Liver (tissue), 9 donors: ENCODE data around the gene STOX1. TPM values are rescaled to one million over a fixed set of nuclear protein-coding genes. Genes with fewer than 3 reads are reported as not detected.
"Not testable (repeated sequence)": the region's sequence is repeated elsewhere in the genome, so short reads cannot be mapped to it uniquely, and the experiment has no call there.

Source experiments
- DNase-seq: peaks from one replicate; pipeline ENCODE4 v3.0.0-alpha.2; 2017; ENCODE audit warnings: low spot score
- H3K27ac ChIP-seq, 2 donors: one replicate each; pipeline ENCODE4 v1.7.0; 2013; ENCODE audit warnings: inconsistent platforms in 2 of 2, low read length in 2 of 2, control low read depth in 1 of 2, low read depth in 1 of 2, mild to moderate bottlenecking in 1 of 2
- H3K27me3 ChIP-seq, 4 donors: one replicate each; pipeline versions ENCODE4 v1.6.1 to v1.7.0; 2013; ENCODE audit warnings: low read length in 3 of 4, inconsistent platforms in 1 of 4, mild to moderate bottlenecking in 1 of 4, moderate library complexity in 1 of 4; ENCODE audit not compliant: control insufficient read depth in 4 of 4, insufficient read depth in 4 of 4
- H3K36me3 ChIP-seq, 4 donors: one replicate each; pipeline versions ENCODE4 v1.6.1 to v1.7.0; 2013; ENCODE audit warnings: low read length in 3 of 4, mild to moderate bottlenecking in 3 of 4, low read depth in 1 of 4, moderate library complexity in 1 of 4; ENCODE audit not compliant: control insufficient read depth in 4 of 4, insufficient read depth in 3 of 4
- H3K4me1 ChIP-seq, 4 donors: one replicate each; pipeline versions ENCODE4 v1.6.1 to v1.7.0; 2013; ENCODE audit warnings: low read length in 3 of 4, mild to moderate bottlenecking in 3 of 4, moderate library complexity in 1 of 4; ENCODE audit not compliant: control insufficient read depth in 4 of 4, insufficient read depth in 4 of 4
- H3K4me3 ChIP-seq, 3 donors: one replicate each; pipeline versions ENCODE4 v1.6.1 to v1.7.0; 2013; ENCODE audit warnings: low read length in 3 of 3, control low read depth in 1 of 3, low read depth in 1 of 3, mild to moderate bottlenecking in 1 of 3
- H3K9ac ChIP-seq, 2 donors: one replicate each; pipeline ENCODE4 v1.7.0; 2013; ENCODE audit warnings: low read length in 2 of 2, mild to moderate bottlenecking in 2 of 2, moderate library complexity in 2 of 2, control low read depth in 1 of 2, low read depth in 1 of 2
- H3K9me3 ChIP-seq, 4 donors: one replicate each; pipeline versions ENCODE4 v1.6.1 to v1.7.0; 2013; ENCODE audit warnings: low read length in 3 of 4; ENCODE audit not compliant: control insufficient read depth in 4 of 4
- FOXA1 ChIP-seq: IDR thresholded peaks from 2 replicates; pipeline ENCODE4 v1.6.1; 2016; ENCODE audit warnings: antibody characterized with exemption
- FOXA2 ChIP-seq: IDR thresholded peaks from 2 replicates; pipeline ENCODE4 v1.6.1; 2016; ENCODE audit warnings: antibody characterized with exemption
- GABPA ChIP-seq, 2 donors: IDR thresholded peaks in 1 of 2; conservative IDR thresholded peaks in 1 of 2; 2 replicates each; pipeline ENCODE4 v1.6.1; 2016; ENCODE audit warnings: antibody characterized with exemption in 2 of 2, mild to moderate bottlenecking in 1 of 2, moderate library complexity in 1 of 2
- HNF4A ChIP-seq, 2 donors: conservative IDR thresholded peaks; 2 replicates each; pipeline ENCODE4 v1.6.1; 2016; ENCODE audit warnings: antibody characterized with exemption in 2 of 2, mild to moderate bottlenecking in 2 of 2
- HNF4G ChIP-seq: IDR thresholded peaks from 2 replicates; pipeline ENCODE4 v1.6.1; 2016; ENCODE audit warnings: antibody characterized with exemption
- JUND ChIP-seq, 2 donors: IDR thresholded peaks; 2 replicates each; pipeline ENCODE4 v1.6.1; 2016; ENCODE audit warnings: antibody characterized with exemption in 2 of 2
- NR2F2 ChIP-seq: IDR thresholded peaks from 2 replicates; pipeline ENCODE4 v1.6.1; 2016; ENCODE audit warnings: antibody characterized with exemption
- SP1 ChIP-seq: IDR thresholded peaks from 2 replicates; pipeline ENCODE4 v1.6.1; 2018; ENCODE audit warnings: antibody characterized with exemption, mild to moderate bottlenecking
- YY1 ChIP-seq: IDR thresholded peaks from 2 replicates; pipeline ENCODE4 v1.6.1; 2016; ENCODE audit warnings: antibody characterized with exemption, mild to moderate bottlenecking
- WGBS: extraction: QIAGEN DNeasy Blood & Tissue Kit; methylation state at CpG from one replicate; pipeline ENCODE4 v1.1.7; 2013; 5-methylcytosine and 5-hydroxymethylcytosine counted together
- polyA plus RNA-seq, 2 donors: library from polyadenylated mRNA; stranded (reverse) in 1 of 2; unstranded in 1 of 2; fragments of 200-250 nt in 1 of 2; fragments of >200 nt in 1 of 2; fragmentation: Nextera tagmentation in 1 of 2; extraction: Ambion mirVana in 1 of 2; gene quantifications; one replicate each; pipeline versions ENCODE4 v1.2.1 to v1.2.3, GENCODE V29; 2013 to 2015
- total RNA-seq, 2 donors: library from RNA; depleted of rRNA; stranded (reverse); fragments of >200 nt; gene quantifications; one replicate each; pipeline ENCODE4 v1.2.3, GENCODE V29; 2014
- TF ChIP-seq, protein P1 (sequence below): IDR thresholded peaks from 2 replicates; pipeline ENCODE4 v1.6.1; 2016; ENCODE audit warnings: antibody characterized with exemption, mild to moderate bottlenecking
- TF ChIP-seq, protein P2 (sequence below): IDR thresholded peaks from 2 replicates; pipeline ENCODE4 v1.6.1; 2016; ENCODE audit warnings: antibody characterized with exemption
- TF ChIP-seq, protein P3 (sequence below): IDR thresholded peaks from 2 replicates; pipeline ENCODE4 v1.6.1; 2016; ENCODE audit warnings: antibody characterized with exemption
- donor health status: healthy.
- donor health status: healthy.
- donor health status: healthy.
- donor health status: healthy.
- donor health status: healthy.

STOX1 gene
- total and polyA plus RNA-seq, 4 donors = 0.18 to 2.6 (median 0.33) TPM; not detected in 1

DNA sequence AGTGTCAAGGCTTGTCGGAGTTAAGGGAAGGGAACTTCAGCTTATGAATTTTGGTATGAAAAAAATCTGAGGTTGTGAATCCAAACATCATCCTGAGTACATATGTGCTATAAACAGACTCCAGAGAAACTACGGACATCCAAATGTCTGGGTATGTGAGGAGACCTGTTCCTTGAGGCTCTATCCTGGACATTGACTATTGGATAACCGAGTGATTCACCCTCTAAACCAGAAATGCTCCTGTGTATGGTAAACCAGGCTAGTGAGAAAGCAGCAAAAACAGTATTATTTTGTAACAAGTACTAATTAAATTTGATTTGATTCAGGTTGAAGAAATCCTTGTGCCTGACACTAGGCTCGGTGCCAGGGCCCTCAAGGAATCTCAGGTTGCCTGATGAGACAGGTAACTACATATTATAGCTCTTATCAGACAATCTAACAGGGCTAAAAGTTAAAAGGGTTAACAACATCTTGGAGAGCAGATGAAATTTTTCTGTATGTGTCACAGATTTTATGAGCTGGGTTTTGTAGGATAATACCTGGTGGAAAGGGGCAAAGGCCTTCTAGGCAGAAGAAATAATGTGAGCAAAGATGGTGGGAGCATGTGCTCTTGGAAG, 10.4 kb upstream of the STOX1 start:
- H3K9me3 ChIP-seq = no peaks in the 10 kb centered on the region
- H3K4me1 ChIP-seq = no peaks in the 10 kb centered on the region
- no peak for TF ChIP-seq NR2F2
- TF ChIP-seq SP1 = no peak
- TF ChIP-seq HNF4A (conservative IDR thresholded peaks at IDR 0.05) = no peak
- TF ChIP-seq, protein P1, sequence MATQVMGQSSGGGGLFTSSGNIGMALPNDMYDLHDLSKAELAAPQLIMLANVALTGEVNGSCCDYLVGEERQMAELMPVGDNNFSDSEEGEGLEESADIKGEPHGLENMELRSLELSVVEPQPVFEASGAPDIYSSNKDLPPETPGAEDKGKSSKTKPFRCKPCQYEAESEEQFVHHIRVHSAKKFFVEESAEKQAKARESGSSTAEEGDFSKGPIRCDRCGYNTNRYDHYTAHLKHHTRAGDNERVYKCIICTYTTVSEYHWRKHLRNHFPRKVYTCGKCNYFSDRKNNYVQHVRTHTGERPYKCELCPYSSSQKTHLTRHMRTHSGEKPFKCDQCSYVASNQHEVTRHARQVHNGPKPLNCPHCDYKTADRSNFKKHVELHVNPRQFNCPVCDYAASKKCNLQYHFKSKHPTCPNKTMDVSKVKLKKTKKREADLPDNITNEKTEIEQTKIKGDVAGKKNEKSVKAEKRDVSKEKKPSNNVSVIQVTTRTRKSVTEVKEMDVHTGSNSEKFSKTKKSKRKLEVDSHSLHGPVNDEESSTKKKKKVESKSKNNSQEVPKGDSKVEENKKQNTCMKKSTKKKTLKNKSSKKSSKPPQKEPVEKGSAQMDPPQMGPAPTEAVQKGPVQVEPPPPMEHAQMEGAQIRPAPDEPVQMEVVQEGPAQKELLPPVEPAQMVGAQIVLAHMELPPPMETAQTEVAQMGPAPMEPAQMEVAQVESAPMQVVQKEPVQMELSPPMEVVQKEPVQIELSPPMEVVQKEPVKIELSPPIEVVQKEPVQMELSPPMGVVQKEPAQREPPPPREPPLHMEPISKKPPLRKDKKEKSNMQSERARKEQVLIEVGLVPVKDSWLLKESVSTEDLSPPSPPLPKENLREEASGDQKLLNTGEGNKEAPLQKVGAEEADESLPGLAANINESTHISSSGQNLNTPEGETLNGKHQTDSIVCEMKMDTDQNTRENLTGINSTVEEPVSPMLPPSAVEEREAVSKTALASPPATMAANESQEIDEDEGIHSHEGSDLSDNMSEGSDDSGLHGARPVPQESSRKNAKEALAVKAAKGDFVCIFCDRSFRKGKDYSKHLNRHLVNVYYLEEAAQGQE = no peak
- TF ChIP-seq GABPA (IDR thresholded peaks at IDR 0.05 in 1 of 2, conservative IDR thresholded peaks at IDR 0.05 in 1 of 2) = no peak
- TF ChIP-seq, protein P2, sequence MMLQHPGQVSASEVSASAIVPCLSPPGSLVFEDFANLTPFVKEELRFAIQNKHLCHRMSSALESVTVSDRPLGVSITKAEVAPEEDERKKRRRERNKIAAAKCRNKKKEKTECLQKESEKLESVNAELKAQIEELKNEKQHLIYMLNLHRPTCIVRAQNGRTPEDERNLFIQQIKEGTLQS = no peak
- TF ChIP-seq FOXA2 = no peak
- TF ChIP-seq, protein P3, sequence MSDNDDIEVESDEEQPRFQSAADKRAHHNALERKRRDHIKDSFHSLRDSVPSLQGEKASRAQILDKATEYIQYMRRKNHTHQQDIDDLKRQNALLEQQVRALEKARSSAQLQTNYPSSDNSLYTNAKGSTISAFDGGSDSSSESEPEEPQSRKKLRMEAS = no peak
- no peak for TF ChIP-seq HNF4G
- no peak for TF ChIP-seq JUND (IDR thresholded peaks at IDR 0.05)
- no peak for TF ChIP-seq YY1
- TF ChIP-seq FOXA1 = no peak
- no peak for DNase-seq
- no peak overlapping the region for H3K9ac ChIP-seq
- H3K4me3 ChIP-seq = no peak overlapping the region
- H3K36me3 ChIP-seq = no peaks in the 10 kb centered on the region
- 82% methylated on average over 4 of the region's 4 CpGs for WGBS
- H3K27ac ChIP-seq = no peak overlapping the region
- H3K27me3 ChIP-seq = no peaks in the 10 kb centered on the region

DNA sequence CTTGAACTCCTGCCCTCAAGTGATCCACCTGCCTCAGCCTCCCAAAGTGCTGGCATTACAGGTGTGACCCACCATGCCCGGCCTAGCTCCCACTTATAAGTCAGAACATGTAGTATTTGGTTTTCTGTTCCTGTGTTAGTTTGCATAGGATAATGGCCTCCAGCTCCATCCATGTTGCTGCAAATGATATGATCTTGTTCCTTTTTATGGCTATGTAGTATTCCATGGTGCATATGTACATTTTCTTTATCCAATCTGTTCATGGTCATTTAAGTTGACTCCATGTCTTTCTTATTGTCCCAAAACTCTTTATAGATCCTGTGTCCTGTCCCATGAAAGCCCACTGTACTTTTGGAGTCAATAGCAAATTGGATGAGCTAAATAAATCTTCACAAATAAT, 7.0 kb upstream of the STOX1 start:
- WGBS = 95% methylated on average over 1 of the region's 1 CpG
- not testable (repeated sequence) for H3K36me3 ChIP-seq, H3K27ac ChIP-seq, DNase-seq, H3K27me3 ChIP-seq, H3K9me3 ChIP-seq, H3K4me3 ChIP-seq, H3K9ac ChIP-seq, H3K4me1 ChIP-seq

DNA sequence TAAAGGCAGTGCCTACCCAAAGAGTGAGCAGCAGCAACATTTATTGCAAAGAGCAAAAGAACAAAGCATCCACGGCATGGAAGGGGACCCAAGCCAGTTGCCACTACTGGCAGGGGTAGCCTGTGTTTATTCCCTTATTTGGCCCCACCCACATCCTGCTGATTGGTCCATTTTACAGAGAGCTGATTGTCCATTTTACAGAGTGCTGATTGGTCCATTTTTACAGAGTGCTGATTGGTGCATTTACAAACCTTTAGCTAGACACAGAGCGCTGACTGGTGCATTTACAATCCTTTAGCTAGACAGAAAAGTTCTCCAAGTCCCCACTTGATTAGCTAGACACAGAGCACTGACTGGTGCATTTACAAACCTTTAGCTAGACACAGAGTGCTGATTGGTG, 4.7 kb upstream of the STOX1 start:
- not testable (repeated sequence) for H3K4me3 ChIP-seq, H3K36me3 ChIP-seq, H3K9me3 ChIP-seq, H3K27ac ChIP-seq, H3K9ac ChIP-seq, H3K4me1 ChIP-seq, H3K27me3 ChIP-seq, DNase-seq
- 95% methylated on average over 2 of the region's 2 CpGs for WGBS

DNA sequence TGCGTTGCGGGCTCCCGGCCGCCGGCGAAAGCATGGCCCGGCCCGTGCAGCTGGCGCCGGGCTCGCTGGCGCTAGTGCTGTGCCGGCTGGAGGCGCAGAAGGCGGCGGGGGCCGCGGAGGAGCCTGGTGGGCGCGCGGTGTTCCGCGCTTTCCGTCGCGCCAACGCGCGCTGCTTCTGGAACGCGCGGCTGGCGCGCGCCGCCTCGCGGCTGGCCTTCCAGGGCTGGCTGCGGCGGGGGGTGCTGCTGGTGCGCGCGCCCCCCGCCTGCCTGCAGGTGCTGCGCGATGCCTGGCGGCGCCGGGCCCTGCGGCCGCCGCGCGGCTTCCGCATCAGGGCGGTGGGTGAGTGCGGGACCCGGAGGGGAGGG, 245 bp downstream of the STOX1 start:
- not testable (repeated sequence) for H3K4me1 ChIP-seq, H3K36me3 ChIP-seq, DNase-seq, H3K9me3 ChIP-seq, H3K27ac ChIP-seq, H3K27me3 ChIP-seq, H3K9ac ChIP-seq
- WGBS = under 1% methylated on average over 17 of the region's 58 CpGs
- H3K4me3 ChIP-seq = peak overlapping the region in 1 of 3 donors; percentile 75

DNA sequence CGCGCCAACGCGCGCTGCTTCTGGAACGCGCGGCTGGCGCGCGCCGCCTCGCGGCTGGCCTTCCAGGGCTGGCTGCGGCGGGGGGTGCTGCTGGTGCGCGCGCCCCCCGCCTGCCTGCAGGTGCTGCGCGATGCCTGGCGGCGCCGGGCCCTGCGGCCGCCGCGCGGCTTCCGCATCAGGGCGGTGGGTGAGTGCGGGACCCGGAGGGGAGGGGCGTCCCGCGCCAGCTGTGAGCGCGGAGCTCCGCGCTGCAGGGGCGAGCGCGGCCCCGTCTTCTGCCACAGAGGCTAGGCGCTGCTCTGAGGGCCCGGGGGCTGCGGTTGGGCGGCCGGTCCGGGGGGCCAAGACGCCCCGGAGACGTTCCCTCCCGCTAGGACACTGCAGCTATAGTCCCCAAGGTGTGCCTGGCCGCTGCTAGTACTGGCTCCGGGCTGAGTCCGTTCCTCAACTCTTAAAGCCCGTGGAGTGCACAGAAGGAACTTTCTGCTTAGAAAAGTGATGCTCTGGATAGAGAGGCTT, 811 bp downstream of the STOX1 start:
- H3K9ac ChIP-seq, H3K27ac ChIP-seq, H3K27me3 ChIP-seq, H3K4me1 ChIP-seq, H3K36me3 ChIP-seq, H3K9me3 ChIP-seq: not testable (repeated sequence)
- DNase-seq = peak; percentile 33
- H3K4me3 ChIP-seq = peak overlapping the region in 2 of 3 donors; percentile 38 to 59
- WGBS = 2% methylated on average over 34 of the region's 59 CpGs
